Measurements from ENCODE around the gene LIMA1.

LIMA1 gene

GRCh38 chr12:50129290-50129689, 154.0 kb downstream of the LIMA1 start:
- Histone ChIP-seq H4K20me1 (ENCODE audit: insufficient read depth, low read length) (no peaks in the 10 kb centered on the region), H3K27me3 (replicated peaks; ENCODE audit: insufficient read depth, low read length) (no peaks in the 10 kb centered on the region), H3K9ac (ENCODE audit: low read length) (no peak overlapping the region), H3K36me3 (replicated peaks; ENCODE audit: insufficient read depth, low read length) (no peaks in the 10 kb centered on the region; the same call in 1 of the 2 replicates), H3K4me3 (ENCODE audit: low read length) (no peak overlapping the region), H2AFZ (ENCODE audit: low read length) (no peak overlapping the region), H3K4me1 (ENCODE audit: low read length) (0 out of 2 replicates have a peak, but pooled peaks cover 4% of the 10 kb centered on the region), H3K27ac (ENCODE audit: low read length) (no peak overlapping the region), H3K9me2 (replicated peaks; ENCODE audit: insufficient read depth, low read length) (no peaks in the 10 kb centered on the region), H3F3A (ENCODE audit: insufficient read depth, low read length) (no peaks in the 10 kb centered on the region), H3K4me2 (ENCODE audit: low read depth, low read length) (no peak overlapping the region), H3K79me2 (ENCODE audit: low read length) (no peaks in the 10 kb centered on the region), H3K9me3 (replicated peaks; ENCODE audit: insufficient read depth, low read length) (no peaks in the 10 kb centered on the region)
- TF ChIP-seq EZH2 (optimal IDR thresholded peaks at IDR 0.05; ENCODE audit: low read depth, low read length) (no peak), CTCF (IDR thresholded peaks at IDR 0.05; ENCODE audit: low read length) (no peak), EZH2phosphoT487 (IDR thresholded peaks at IDR 0.05; ENCODE audit: low read length) (no peak)
- no peak for DNase-seq

- H3K4me2 ChIP-seq (ENCODE audit: low read depth, low read length) = no peak overlapping the region
- no peak overlapping the region for H2AFZ ChIP-seq (ENCODE audit: low read length)
- H3K9me2 ChIP-seq (replicated peaks; ENCODE audit: insufficient read depth, low read length) = no peaks in the 10 kb centered on the region
- no peak overlapping the region for H3K4me3 ChIP-seq (ENCODE audit: low read length)
- peaks cover 2% of the 10 kb centered on the region; the same call in 1 of the 2 replicates for H3K79me2 ChIP-seq (ENCODE audit: low read length)
- H3K36me3 ChIP-seq (replicated peaks; ENCODE audit: insufficient read depth, low read length) = no peaks in the 10 kb centered on the region; the same call in 1 of the 2 replicates
- no peaks in the 10 kb centered on the region for H3F3A ChIP-seq (ENCODE audit: insufficient read depth, low read length)
- H3K4me1 ChIP-seq (ENCODE audit: low read length) = 0 out of 2 replicates have a peak, but pooled peaks cover 4% of the 10 kb centered on the region
- no peaks in the 10 kb centered on the region for H3K27me3 ChIP-seq (replicated peaks; ENCODE audit: insufficient read depth, low read length)
- no peak for TF ChIP-seq EZH2 (optimal IDR thresholded peaks at IDR 0.05; ENCODE audit: low read depth, low read length)
- TF ChIP-seq EZH2phosphoT487 (IDR thresholded peaks at IDR 0.05; ENCODE audit: low read length) = no peak
- no peak for TF ChIP-seq CTCF (IDR thresholded peaks at IDR 0.05; ENCODE audit: low read length)
- H3K9ac ChIP-seq (ENCODE audit: low read length) = no peak overlapping the region
- DNase-seq = no peak
- H3K9me3 ChIP-seq (replicated peaks; ENCODE audit: insufficient read depth, low read length) = no peaks in the 10 kb centered on the region
- H4K20me1 ChIP-seq (ENCODE audit: insufficient read depth, low read length) = no peaks in the 10 kb centered on the region
- no peak overlapping the region for H3K27ac ChIP-seq (ENCODE audit: low read length)
Measured at GRCh38 chr12:50127546-50127945, 155.8 kb downstream of the LIMA1 start.

All from MM.1S (cell line).